B cell (primary cell): ENCODE measurements around the gene URAD. TPM values are rescaled to one million over a fixed set of nuclear protein-coding genes. Genes with fewer than 3 reads are reported as not detected.

Experiments used
- ATAC-seq: fragments of 200-7000 bp; cut with Tn5 transposase; one replicate; pipeline ENCODE4 v1.10.0; 2021; ENCODE audit warnings: low read depth, mild to moderate bottlenecking, moderate number of reproducible peaks, moderate library complexity
- CTCF ChIA-PET: fragments of 350-600 bp; sonication (Branson Sonifier 250); formaldehyde crosslinking; loops from one replicate; lab custom pipeline; 2021; ENCODE audit warnings: antibody characterized with exemption, inconsistent platforms; lab: Charles Lee
- POLR2A ChIA-PET: fragments of 350-600 bp; sonication (Branson Sonifier 250); formaldehyde crosslinking; loops from one replicate; lab custom pipeline; 2021; ENCODE audit warnings: antibody characterized with exemption; lab: Charles Lee
- DNase-seq: peaks from one replicate; pipeline ENCODE4 v3.0.0; 2013
- H2AFZ ChIP-seq: 2 replicates; pipeline ENCODE4 v1.6.1; 2012; ENCODE audit warnings: mild to moderate bottlenecking, low read depth, low read length; ENCODE audit not compliant: insufficient read depth, poor library complexity, severe bottlenecking
- H3K27ac ChIP-seq, 2 donors: 1 replicate in 1 of 2; 2 replicates in 1 of 2; pipeline ENCODE4 v1.5.1; 2012 to 2013; ENCODE audit warnings: low read length in 2 of 2, mild to moderate bottlenecking in 2 of 2, moderate library complexity in 1 of 2
- H3K27me3 ChIP-seq, 4 experiments: fragments of 200-600 bp in 1 of 4; sonication (generic) in 1 of 4; replicated peaks in 1 of 4; 1 replicate in 2 of 4; 2 replicates in 2 of 4; pipeline versions ENCODE4 v1.6.1 to v1.7.0; 2013 to 2016; ENCODE audit warnings: low read length in 3 of 4, mild to moderate bottlenecking in 2 of 4, mixed read lengths in 1 of 4, moderate library complexity in 1 of 4; ENCODE audit not compliant: insufficient read depth in 4 of 4, control insufficient read depth in 3 of 4; ENCODE audit errors: control extremely low read depth in 1 of 4
- H3K36me3 ChIP-seq, 2 experiments: replicated peaks in 1 of 2; 1 replicate in 1 of 2; 2 replicates in 1 of 2; pipeline versions ENCODE4 v1.6.1 to v1.7.1; 2013; ENCODE audit warnings: low read length in 1 of 2; ENCODE audit not compliant: insufficient read depth in 2 of 2, control insufficient read depth in 1 of 2; ENCODE audit errors: control extremely low read depth in 1 of 2, extremely low read depth in 1 of 2
- H3K4me1 ChIP-seq, 2 donors: fragments of 200-600 bp in 1 of 2; sonication (generic) in 1 of 2; 1 replicate in 1 of 2; 2 replicates in 1 of 2; pipeline versions ENCODE4 v1.5.1 to v1.6.1; 2013 to 2017; ENCODE audit warnings: low read length in 2 of 2; ENCODE audit not compliant: control insufficient read depth in 2 of 2, insufficient read depth in 2 of 2
- H3K4me2 ChIP-seq: replicated peaks from 2 replicates; pipeline ENCODE3; 2012; ENCODE audit warnings: mild to moderate bottlenecking, low read depth, low read length; ENCODE audit not compliant: poor library complexity, severe bottlenecking
- H3K4me3 ChIP-seq, 5 experiments: fragments of 200-600 bp in 1 of 5; sonication (generic) in 1 of 5; 1 replicate in 3 of 5; 2 replicates in 2 of 5; pipeline versions ENCODE4 v1.5.1 to v1.7.0; 2011 to 2016; ENCODE audit warnings: low read length in 4 of 5, mild to moderate bottlenecking in 4 of 5, low read depth in 2 of 5, control low read depth in 1 of 5, moderate library complexity in 1 of 5; ENCODE audit not compliant: insufficient read depth in 1 of 5; ENCODE audit errors: control extremely low read depth in 1 of 5, extremely low read depth in 1 of 5
- H3K79me2 ChIP-seq: fragments of 200-600 bp; sonication (generic); one replicate; pipeline ENCODE4 v1.6.0; 2016; ENCODE audit warnings: low read length; ENCODE audit not compliant: control insufficient read depth, insufficient read depth
- H3K9ac ChIP-seq: fragments of 200-600 bp; sonication (generic); 2 replicates; pipeline ENCODE4 v1.6.1; 2017; ENCODE audit warnings: mild to moderate bottlenecking, low read length, moderate library complexity
- H3K9me3 ChIP-seq, 3 donors: one replicate each; pipeline versions ENCODE4 v1.6.1 to v1.7.1; 2013; ENCODE audit warnings: low read length in 2 of 3; ENCODE audit not compliant: control insufficient read depth in 2 of 3, insufficient read depth in 1 of 3; ENCODE audit errors: control extremely low read depth in 1 of 3
- H4K20me1 ChIP-seq: 2 replicates; pipeline ENCODE4 v1.6.0; 2012; ENCODE audit warnings: mild to moderate bottlenecking, low read length; ENCODE audit not compliant: insufficient read depth, control insufficient read depth, poor library complexity, severe bottlenecking
- H3K27ac Mint-ChIP-seq: one replicate; pipeline ENCODE4 v1.8.0; 2021; ENCODE audit warnings: mixed read lengths
- H3K27me3 Mint-ChIP-seq: one replicate; pipeline ENCODE4 v1.8.0; 2021; ENCODE audit warnings: mixed read lengths
- H3K4me1 Mint-ChIP-seq: one replicate; pipeline ENCODE4 v1.8.0; 2021; ENCODE audit warnings: mixed read lengths
- H3K4me3 Mint-ChIP-seq: one replicate; pipeline ENCODE4 v1.8.0; 2021; ENCODE audit warnings: mixed read lengths
- H3K9me3 Mint-ChIP-seq: one replicate; pipeline ENCODE4 v1.8.0; 2022; ENCODE audit warnings: mixed read lengths; ENCODE audit not compliant: insufficient read depth
- EZH2 ChIP-seq: IDR thresholded peaks from 2 replicates; pipeline ENCODE4 v1.6.1; 2012; ENCODE audit warnings: borderline replicate concordance, low read depth, mild to moderate bottlenecking, moderate library complexity, low read length; ENCODE audit not compliant: insufficient read depth, poor library complexity, severe bottlenecking
- WGBS: methylation state at CpG from one replicate; pipeline ENCODE4 v1.1.5; 2013; ENCODE audit warnings: missing lambda C conversion rate; ENCODE audit not compliant: insufficient coverage; 5-methylcytosine and 5-hydroxymethylcytosine counted together
- intact Hi-C: fragments of 100-400 bp; cut with micrococcal nuclease; formaldehyde crosslinking; loops from one replicate; pipeline ENCODE4 v1.10.0; 2022
- polyA plus RNA-seq: library from polyadenylated mRNA; depleted of rRNA; stranded (reverse); fragments of >200 nt; gene quantifications from 2 replicates; pipeline ENCODE4 v1.2.3, GENCODE V29; 2012
- total RNA-seq, 2 donors: library from RNA; stranded (reverse); fragments of 120-200 nt in 1 of 2; gene quantifications; 1 replicate in 1 of 2; 2 replicates in 1 of 2; pipeline versions ENCODE4 v1.2.3 to v1.2.4, GENCODE V29; 2013 to 2022
- TF ChIP-seq, protein P1 (sequence below): fragments of 200-600 bp; IDR thresholded peaks from one replicate; pipeline ENCODE4 v1.8.0; 2022; ENCODE audit warnings: antibody characterized with exemption, mild to moderate bottlenecking

URAD gene
- total and polyA plus RNA-seq, 2 donors (not counting 1 experiment from before 2014, with no cell fraction given), result not detected

DNA sequence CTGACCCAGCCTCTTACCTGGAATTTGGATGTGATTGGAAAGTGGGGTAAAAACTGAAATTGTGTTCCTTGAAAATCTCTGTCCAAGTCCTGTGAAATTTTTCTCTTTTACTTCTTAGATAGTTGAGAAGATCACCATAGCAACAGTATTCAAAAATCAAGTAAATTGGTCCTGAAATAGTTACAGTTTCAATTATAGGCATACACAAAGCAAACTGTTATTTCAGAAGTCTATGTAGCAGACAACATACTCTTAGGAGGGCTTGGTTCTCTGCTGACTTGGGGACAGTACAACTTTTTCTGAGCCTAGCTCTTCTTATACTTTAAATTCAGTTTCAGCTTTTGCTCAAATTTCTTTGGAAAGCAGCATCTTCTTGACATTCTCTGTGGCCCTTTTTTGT, 38.6 kb upstream of the URAD start:
- ATAC-seq (no peak), DNase-seq (no peak)
- POLR2A ChIA-PET, result no interaction called here
- peaks cover 0 to 4% (median 0%) of the 10 kb centered on the region in 3 donors for H3K9me3 ChIP-seq
- H2AFZ ChIP-seq, result no peak overlapping the region
- H3K9ac ChIP-seq, result no peak overlapping the region
- Mint-ChIP-seq H3K4me3 (no peak overlapping the region), H3K27ac (no peak overlapping the region), H3K4me1 (peaks cover 28% of the 10 kb centered on the region), H3K27me3 (no peaks in the 10 kb centered on the region), H3K9me3 (peaks cover 3% of the 10 kb centered on the region)
- H3K79me2 ChIP-seq, result no peaks in the 10 kb centered on the region
- no peak overlapping the region for H3K4me3 ChIP-seq
- intact Hi-C loops, result no loop called here
- no peak for TF ChIP-seq EZH2
- TF ChIP-seq, protein P1, sequence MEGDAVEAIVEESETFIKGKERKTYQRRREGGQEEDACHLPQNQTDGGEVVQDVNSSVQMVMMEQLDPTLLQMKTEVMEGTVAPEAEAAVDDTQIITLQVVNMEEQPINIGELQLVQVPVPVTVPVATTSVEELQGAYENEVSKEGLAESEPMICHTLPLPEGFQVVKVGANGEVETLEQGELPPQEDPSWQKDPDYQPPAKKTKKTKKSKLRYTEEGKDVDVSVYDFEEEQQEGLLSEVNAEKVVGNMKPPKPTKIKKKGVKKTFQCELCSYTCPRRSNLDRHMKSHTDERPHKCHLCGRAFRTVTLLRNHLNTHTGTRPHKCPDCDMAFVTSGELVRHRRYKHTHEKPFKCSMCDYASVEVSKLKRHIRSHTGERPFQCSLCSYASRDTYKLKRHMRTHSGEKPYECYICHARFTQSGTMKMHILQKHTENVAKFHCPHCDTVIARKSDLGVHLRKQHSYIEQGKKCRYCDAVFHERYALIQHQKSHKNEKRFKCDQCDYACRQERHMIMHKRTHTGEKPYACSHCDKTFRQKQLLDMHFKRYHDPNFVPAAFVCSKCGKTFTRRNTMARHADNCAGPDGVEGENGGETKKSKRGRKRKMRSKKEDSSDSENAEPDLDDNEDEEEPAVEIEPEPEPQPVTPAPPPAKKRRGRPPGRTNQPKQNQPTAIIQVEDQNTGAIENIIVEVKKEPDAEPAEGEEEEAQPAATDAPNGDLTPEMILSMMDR, result no peak
- no peak overlapping the region for H3K4me2 ChIP-seq
- H3K27ac ChIP-seq, result no peak overlapping the region
- H4K20me1 ChIP-seq, result no peaks in the 10 kb centered on the region
- H3K27me3 ChIP-seq, result no peaks in the 10 kb centered on the region
- H3K36me3 ChIP-seq, result no peaks in the 10 kb centered on the region
- CTCF ChIA-PET, result interaction anchor here (1.5 kb wide), 1 partner anchor 23 kb away, joined by 3 read pairs; no protein-coding TSS in a partner anchor
- H3K4me1 ChIP-seq, result peaks cover 10 to 11% of the 10 kb centered on the region in 2 donors

DNA sequence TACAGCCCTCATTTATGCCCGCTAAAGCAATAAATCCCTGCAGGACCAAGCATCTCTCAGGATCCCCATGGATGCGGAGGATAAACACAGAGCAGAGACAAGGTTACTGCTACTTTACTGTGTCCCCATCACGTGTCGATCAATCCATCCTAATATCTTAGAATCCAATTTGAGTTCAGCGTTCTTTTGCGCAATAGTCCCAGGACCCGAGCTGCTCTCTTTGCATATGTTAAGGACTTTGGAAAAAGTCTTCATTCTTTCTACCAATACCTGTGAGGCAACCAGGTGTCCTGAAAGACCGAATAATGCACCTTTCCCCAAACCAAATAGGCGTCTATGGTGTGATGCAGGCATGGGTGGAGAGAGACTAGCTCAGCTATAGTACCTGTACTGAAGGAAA, 38.0 kb upstream of the URAD start:
- Mint-ChIP-seq H3K4me1 (peaks cover 22% of the 10 kb centered on the region), H3K27me3 (no peaks in the 10 kb centered on the region), H3K27ac (no peak overlapping the region), H3K9me3 (peaks cover 2% of the 10 kb centered on the region), H3K4me3 (no peak overlapping the region)
- no peaks in the 10 kb centered on the region for H4K20me1 ChIP-seq
- CTCF ChIA-PET, result interaction anchor here (1.5 kb wide), 1 partner anchor 23 kb away, joined by 3 read pairs; no protein-coding TSS in a partner anchor
- POLR2A ChIA-PET, result no interaction called here
- peaks cover 5% of the 10 kb centered on the region in 2 donors for H3K4me1 ChIP-seq
- H3K9ac ChIP-seq, result no peak overlapping the region
- peaks cover 0 to under 1% (median 0%) of the 10 kb centered on the region in 3 donors for H3K9me3 ChIP-seq
- H3K79me2 ChIP-seq, result no peaks in the 10 kb centered on the region
- 89% methylated on average over 5 of the region's 9 CpGs for WGBS
- no peak overlapping the region for H3K4me2 ChIP-seq
- DNase-seq (no peak), ATAC-seq (no peak)
- H2AFZ ChIP-seq, result no peak overlapping the region
- H3K27me3 ChIP-seq, result no peaks in the 10 kb centered on the region
- no peak overlapping the region for H3K4me3 ChIP-seq
- H3K36me3 ChIP-seq, result no peaks in the 10 kb centered on the region
- intact Hi-C loops, result no loop called here
- H3K27ac ChIP-seq, result no peak overlapping the region
- no peak for TF ChIP-seq EZH2
- TF ChIP-seq, protein P1, result no peak
